GM12878 (cell line): ENCODE measurements around the gene IFI30. TPM values are rescaled to one million over a fixed set of nuclear protein-coding genes. Genes with fewer than 3 reads are reported as not detected.

Experiments used
- CBX3 ChIP-seq: fragments of 200-600 bp; sonication (generic); IDR thresholded peaks from 2 replicates; pipeline ENCODE4 v1.6.1; 2016; ENCODE audit warnings: low read depth, borderline replicate concordance
- CREM ChIP-seq: IDR thresholded peaks from 2 replicates; pipeline ENCODE4 v1.6.1; 2014; ENCODE audit warnings: antibody characterized with exemption, low read depth
- EZH2 ChIP-seq: IDR thresholded peaks from 2 replicates; pipeline ENCODE4 v1.6.1; 2012; ENCODE audit warnings: low read depth, mild to moderate bottlenecking, control low read depth, inconsistent platforms, low read length, borderline replicate concordance; ENCODE audit not compliant: control insufficient read depth
- POU2F2 ChIP-seq: IDR thresholded peaks from 3 replicates; pipeline ENCODE4 v1.6.1; 2011; ENCODE audit warnings: low read depth, mild to moderate bottlenecking, low read length, borderline replicate concordance
- RAD51 ChIP-seq: fragments of 450-650 bp; IDR thresholded peaks from 2 replicates; pipeline ENCODE4 v1.6.1; 2016; ENCODE audit warnings: moderate library complexity, mild to moderate bottlenecking, inconsistent platforms
- RFX5 ChIP-seq: IDR thresholded peaks from 2 replicates; pipeline ENCODE4 v1.6.1; 2011; ENCODE audit warnings: low read depth, low read length, improper control_type of control experiment
- SREBF2 ChIP-seq: IDR thresholded peaks from 2 replicates; pipeline ENCODE4 v1.6.1; 2012; ENCODE audit warnings: mild to moderate bottlenecking, low read length
- ZSCAN29 ChIP-seq: fragments of 450-650 bp; IDR thresholded peaks from 2 replicates; pipeline ENCODE4 v1.6.1; 2017; ENCODE audit warnings: mild to moderate bottlenecking, moderate library complexity
- polyA plus RNA-seq, 11 experiments: library from polyadenylated mRNA; depleted of rRNA in 4 of 11; unstranded in 6 of 11; stranded (reverse) in 5 of 11; fragments of >200 nt; fragmentation: Nextera tagmentation in 4 of 11; fragmentation: Illumina TruSeq in 1 of 11; extraction: Ambion mirVana in 4 of 11; extraction: Trizol in 1 of 11; gene quantifications; 1 replicate in 1 of 11; 2 replicates in 10 of 11; pipeline versions ENCODE4 v1.2.1 to v1.2.3, GENCODE V29; 2011 to 2016; ENCODE audit warnings: inconsistent platforms in 2 of 11, missing spikeins in 2 of 11, low read depth in 1 of 11
- total RNA-seq, 4 experiments: library from RNA; depleted of rRNA in 3 of 4; stranded (reverse); fragments of >200 nt in 3 of 4; fragmentation: Illumina TruSeq in 1 of 4; extraction: Trizol in 1 of 4; gene quantifications; 2 replicates each; pipeline versions ENCODE4 v1.2.1 to v1.2.3, GENCODE V29; 2013 to 2021
- TF ChIP-seq, protein P1 (sequence below): fragments of 450-650 bp; IDR thresholded peaks from 2 replicates; pipeline ENCODE4 v1.6.1; 2017; ENCODE audit warnings: antibody characterized with exemption, mild to moderate bottlenecking, moderate library complexity
- TF ChIP-seq, protein P2 (sequence below): fragments of 450-650 bp; formaldehyde crosslinking; IDR thresholded peaks from 2 replicates; pipeline ENCODE4 v1.5.0; 2022; ENCODE audit warnings: mild to moderate bottlenecking, missing genetic modification characterization
- TF ChIP-seq, protein P3 (sequence below): fragments of 450-650 bp; IDR thresholded peaks from 2 replicates; pipeline ENCODE4 v1.6.1; 2017; ENCODE audit warnings: mild to moderate bottlenecking, moderate library complexity
- TF ChIP-seq, protein P4 (sequence below): IDR thresholded peaks from 2 replicates; pipeline ENCODE4 v1.6.1; 2011; ENCODE audit warnings: mild to moderate bottlenecking, low read depth, low read length, moderate library complexity; ENCODE audit not compliant: insufficient replicate concordance
- TF ChIP-seq, protein P5 (sequence below): IDR thresholded peaks from 2 replicates; pipeline ENCODE4 v1.6.1; 2011; ENCODE audit warnings: low read depth, low read length, improper control_type of control experiment, borderline replicate concordance

Gene IFI30
- total and polyA plus RNA-seq, 10 of the 15 experiments (the other 5 are each of a cell fraction or from before 2014, with no cell fraction given) = 221 to 1,112 (median 451) TPM

DNA sequence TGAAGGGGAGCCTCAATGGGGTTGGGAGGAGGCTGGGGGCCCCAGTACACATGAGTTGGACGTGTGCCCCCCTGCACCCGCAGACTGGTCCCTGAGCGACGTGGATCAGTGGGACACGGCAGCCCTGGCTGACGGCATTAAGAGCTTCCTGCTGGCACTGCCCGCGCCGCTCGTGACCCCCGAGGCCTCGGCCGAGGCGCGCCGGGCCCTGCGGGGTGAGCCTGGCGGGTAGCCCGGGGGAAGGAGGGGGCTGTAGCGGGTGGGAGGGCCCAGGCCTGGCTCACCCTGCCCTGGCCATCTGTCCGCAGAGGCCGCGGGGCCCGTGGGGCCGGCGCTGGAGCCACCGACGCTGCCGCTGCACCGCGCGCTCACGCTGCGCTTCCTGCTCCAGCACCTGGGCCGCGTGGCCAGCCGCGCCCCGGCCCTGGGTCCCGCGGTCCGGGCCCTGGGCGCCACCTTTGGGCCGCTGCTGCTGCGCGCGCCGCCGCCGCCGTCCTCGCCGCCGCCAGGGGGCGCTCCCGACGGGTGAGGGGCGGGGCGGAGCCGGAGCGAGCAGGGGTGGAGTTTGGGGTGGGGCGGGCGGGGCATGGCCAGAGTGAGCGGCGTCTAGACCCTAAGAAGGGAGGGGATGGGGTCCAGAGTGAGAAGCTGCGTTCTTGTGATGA lies 12.5 kb upstream of the IFI30 start (continued):
- TF ChIP-seq, protein P1, sequence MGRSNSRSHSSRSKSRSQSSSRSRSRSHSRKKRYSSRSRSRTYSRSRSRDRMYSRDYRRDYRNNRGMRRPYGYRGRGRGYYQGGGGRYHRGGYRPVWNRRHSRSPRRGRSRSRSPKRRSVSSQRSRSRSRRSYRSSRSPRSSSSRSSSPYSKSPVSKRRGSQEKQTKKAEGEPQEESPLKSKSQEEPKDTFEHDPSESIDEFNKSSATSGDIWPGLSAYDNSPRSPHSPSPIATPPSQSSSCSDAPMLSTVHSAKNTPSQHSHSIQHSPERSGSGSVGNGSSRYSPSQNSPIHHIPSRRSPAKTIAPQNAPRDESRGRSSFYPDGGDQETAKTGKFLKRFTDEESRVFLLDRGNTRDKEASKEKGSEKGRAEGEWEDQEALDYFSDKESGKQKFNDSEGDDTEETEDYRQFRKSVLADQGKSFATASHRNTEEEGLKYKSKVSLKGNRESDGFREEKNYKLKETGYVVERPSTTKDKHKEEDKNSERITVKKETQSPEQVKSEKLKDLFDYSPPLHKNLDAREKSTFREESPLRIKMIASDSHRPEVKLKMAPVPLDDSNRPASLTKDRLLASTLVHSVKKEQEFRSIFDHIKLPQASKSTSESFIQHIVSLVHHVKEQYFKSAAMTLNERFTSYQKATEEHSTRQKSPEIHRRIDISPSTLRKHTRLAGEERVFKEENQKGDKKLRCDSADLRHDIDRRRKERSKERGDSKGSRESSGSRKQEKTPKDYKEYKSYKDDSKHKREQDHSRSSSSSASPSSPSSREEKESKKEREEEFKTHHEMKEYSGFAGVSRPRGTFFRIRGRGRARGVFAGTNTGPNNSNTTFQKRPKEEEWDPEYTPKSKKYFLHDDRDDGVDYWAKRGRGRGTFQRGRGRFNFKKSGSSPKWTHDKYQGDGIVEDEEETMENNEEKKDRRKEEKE = 0 out of 2 replicates have a peak, but pooled peaks have one; percentile 10
- TF ChIP-seq, protein P2, sequence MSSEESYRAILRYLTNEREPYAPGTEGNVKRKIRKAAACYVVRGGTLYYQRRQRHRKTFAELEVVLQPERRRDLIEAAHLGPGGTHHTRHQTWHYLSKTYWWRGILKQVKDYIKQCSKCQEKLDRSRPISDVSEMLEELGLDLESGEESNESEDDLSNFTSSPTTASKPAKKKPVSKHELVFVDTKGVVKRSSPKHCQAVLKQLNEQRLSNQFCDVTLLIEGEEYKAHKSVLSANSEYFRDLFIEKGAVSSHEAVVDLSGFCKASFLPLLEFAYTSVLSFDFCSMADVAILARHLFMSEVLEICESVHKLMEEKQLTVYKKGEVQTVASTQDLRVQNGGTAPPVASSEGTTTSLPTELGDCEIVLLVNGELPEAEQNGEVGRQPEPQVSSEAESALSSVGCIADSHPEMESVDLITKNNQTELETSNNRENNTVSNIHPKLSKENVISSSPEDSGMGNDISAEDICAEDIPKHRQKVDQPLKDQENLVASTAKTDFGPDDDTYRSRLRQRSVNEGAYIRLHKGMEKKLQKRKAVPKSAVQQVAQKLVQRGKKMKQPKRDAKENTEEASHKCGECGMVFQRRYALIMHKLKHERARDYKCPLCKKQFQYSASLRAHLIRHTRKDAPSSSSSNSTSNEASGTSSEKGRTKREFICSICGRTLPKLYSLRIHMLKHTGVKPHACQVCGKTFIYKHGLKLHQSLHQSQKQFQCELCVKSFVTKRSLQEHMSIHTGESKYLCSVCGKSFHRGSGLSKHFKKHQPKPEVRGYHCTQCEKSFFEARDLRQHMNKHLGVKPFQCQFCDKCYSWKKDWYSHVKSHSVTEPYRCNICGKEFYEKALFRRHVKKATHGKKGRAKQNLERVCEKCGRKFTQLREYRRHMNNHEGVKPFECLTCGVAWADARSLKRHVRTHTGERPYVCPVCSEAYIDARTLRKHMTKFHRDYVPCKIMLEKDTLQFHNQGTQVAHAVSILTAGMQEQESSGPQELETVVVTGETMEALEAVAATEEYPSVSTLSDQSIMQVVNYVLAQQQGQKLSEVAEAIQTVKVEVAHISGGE (CRISPR knock-in tag) = no peak
- TF ChIP-seq, protein P3, sequence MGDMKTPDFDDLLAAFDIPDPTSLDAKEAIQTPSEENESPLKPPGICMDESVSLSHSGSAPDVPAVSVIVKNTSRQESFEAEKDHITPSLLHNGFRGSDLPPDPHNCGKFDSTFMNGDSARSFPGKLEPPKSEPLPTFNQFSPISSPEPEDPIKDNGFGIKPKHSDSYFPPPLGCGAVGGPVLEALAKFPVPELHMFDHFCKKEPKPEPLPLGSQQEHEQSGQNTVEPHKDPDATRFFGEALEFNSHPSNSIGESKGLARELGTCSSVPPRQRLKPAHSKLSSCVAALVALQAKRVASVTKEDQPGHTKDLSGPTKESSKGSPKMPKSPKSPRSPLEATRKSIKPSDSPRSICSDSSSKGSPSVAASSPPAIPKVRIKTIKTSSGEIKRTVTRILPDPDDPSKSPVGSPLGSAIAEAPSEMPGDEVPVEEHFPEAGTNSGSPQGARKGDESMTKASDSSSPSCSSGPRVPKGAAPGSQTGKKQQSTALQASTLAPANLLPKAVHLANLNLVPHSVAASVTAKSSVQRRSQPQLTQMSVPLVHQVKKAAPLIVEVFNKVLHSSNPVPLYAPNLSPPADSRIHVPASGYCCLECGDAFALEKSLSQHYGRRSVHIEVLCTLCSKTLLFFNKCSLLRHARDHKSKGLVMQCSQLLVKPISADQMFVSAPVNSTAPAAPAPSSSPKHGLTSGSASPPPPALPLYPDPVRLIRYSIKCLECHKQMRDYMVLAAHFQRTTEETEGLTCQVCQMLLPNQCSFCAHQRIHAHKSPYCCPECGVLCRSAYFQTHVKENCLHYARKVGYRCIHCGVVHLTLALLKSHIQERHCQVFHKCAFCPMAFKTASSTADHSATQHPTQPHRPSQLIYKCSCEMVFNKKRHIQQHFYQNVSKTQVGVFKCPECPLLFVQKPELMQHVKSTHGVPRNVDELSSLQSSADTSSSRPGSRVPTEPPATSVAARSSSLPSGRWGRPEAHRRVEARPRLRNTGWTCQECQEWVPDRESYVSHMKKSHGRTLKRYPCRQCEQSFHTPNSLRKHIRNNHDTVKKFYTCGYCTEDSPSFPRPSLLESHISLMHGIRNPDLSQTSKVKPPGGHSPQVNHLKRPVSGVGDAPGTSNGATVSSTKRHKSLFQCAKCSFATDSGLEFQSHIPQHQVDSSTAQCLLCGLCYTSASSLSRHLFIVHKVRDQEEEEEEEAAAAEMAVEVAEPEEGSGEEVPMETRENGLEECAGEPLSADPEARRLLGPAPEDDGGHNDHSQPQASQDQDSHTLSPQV = no peak
- peak; percentile 60; the same call in 1 of the 2 replicates for TF ChIP-seq ZSCAN29
- TF ChIP-seq, protein P4, sequence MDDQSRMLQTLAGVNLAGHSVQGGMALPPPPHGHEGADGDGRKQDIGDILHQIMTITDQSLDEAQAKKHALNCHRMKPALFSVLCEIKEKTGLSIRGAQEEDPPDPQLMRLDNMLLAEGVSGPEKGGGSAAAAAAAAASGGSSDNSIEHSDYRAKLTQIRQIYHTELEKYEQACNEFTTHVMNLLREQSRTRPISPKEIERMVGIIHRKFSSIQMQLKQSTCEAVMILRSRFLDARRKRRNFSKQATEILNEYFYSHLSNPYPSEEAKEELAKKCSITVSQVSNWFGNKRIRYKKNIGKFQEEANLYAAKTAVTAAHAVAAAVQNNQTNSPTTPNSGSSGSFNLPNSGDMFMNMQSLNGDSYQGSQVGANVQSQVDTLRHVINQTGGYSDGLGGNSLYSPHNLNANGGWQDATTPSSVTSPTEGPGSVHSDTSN = no peak
- TF ChIP-seq CBX3 = no peak
- TF ChIP-seq EZH2 = no peak
- TF ChIP-seq CREM = no peak; the same call in 1 of the 2 replicates
- TF ChIP-seq RFX5 = no peak
- TF ChIP-seq, protein P5, sequence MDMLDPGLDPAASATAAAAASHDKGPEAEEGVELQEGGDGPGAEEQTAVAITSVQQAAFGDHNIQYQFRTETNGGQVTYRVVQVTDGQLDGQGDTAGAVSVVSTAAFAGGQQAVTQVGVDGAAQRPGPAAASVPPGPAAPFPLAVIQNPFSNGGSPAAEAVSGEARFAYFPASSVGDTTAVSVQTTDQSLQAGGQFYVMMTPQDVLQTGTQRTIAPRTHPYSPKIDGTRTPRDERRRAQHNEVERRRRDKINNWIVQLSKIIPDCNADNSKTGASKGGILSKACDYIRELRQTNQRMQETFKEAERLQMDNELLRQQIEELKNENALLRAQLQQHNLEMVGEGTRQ = no peak
- no peak; the same call in 2 of the 3 replicates for TF ChIP-seq POU2F2
- no peak for TF ChIP-seq RAD51
- no peak for TF ChIP-seq SREBF2
